ENCODE measurements around the gene NOL9.

The NOL9 gene

GRCh38 chr1:6486433-6487011 is 67.8 kb downstream of the NOL9 start:
- DNase-seq = peak; percentile 92 to 94

GRCh38 chr1:6485168-6486101 is 68.9 kb downstream of the NOL9 start:
- no peak for DNase-seq

GRCh38 chr1:6484826-6485167 is 69.5 kb downstream of the NOL9 start:
- DNase-seq = no peak

GRCh38 chr1:6483761-6484117 is 70.6 kb downstream of the NOL9 start:
- no peak for DNase-seq

GRCh38 chr1:6483017-6483760 is 71.1 kb downstream of the NOL9 start:
- DNase-seq = no peak

- no peak for DNase-seq
Observed at GRCh38 chr1:6481820-6482219, 72.5 kb downstream of the NOL9 start.

- DNase-seq = no peak
Observed at GRCh38 chr1:6477039-6477820, 77.1 kb downstream of the NOL9 start.

- no peak for DNase-seq
Observed at GRCh38 chr1:6476483-6476882, 77.8 kb downstream of the NOL9 start.

GRCh38 chr1:6475381-6476133 is 78.8 kb downstream of the NOL9 start:
- DNase-seq = peak; percentile 84 to 85

GRCh38 chr1:6474815-6475282 is 79.5 kb downstream of the NOL9 start:
- DNase-seq = no peak

- no peak for DNase-seq
Observed at GRCh38 chr1:6473974-6474814, 80.1 kb downstream of the NOL9 start.

GRCh38 chr1:6473156-6473555 is 81.2 kb downstream of the NOL9 start:
- no peak for DNase-seq

- peak in 1 of 2 experiments; percentile 54 for DNase-seq
Observed at GRCh38 chr1:6472391-6472790, 81.9 kb downstream of the NOL9 start.

GRCh38 chr1:6471970-6472368 is 82.3 kb downstream of the NOL9 start:
- DNase-seq = no peak

Data from activated T-cell treated with anti-CD3 and anti-CD28 coated beads, Interleukin-2, amount 50 U/mL, for 48 hours (primary cell).